RWPE2 (cell line): ENCODE results near the gene ERO1A.

ENCODE experiments used
- ATAC-seq: fragments of 200-7000 bp; cut with Tn5 transposase; 3 replicates; pipeline ENCODE4 v1.9.1; 2021; ENCODE audit warnings: low read depth
- DNase-seq: peaks from one replicate; pipeline ENCODE4 v3.0.0-alpha.2; 2020; ENCODE audit warnings: low spot score
- H3K27ac ChIP-seq: fragments of 450-650 bp; 2 replicates; pipeline ENCODE4 v1.5.1; 2017; ENCODE audit warnings: mild to moderate bottlenecking; ENCODE audit not compliant: poor library complexity, severe bottlenecking
- H3K27me3 ChIP-seq: fragments of 250-450 bp; sonication (Bioruptor Pico); 2 replicates; pipeline ENCODE4 v1.5.1; 2021; ENCODE audit warnings: mild to moderate bottlenecking, moderate library complexity; ENCODE audit not compliant: insufficient read depth, poor library complexity, severe bottlenecking
- H3K36me3 ChIP-seq: fragments of 250-450 bp; sonication (Bioruptor Pico); 2 replicates; pipeline ENCODE4 v1.5.1; 2020; ENCODE audit warnings: low read depth, mild to moderate bottlenecking, moderate library complexity
- H3K4me1 ChIP-seq: fragments of 250-450 bp; sonication (Bioruptor Pico); 2 replicates; pipeline ENCODE4 v1.5.1; 2021; ENCODE audit warnings: mild to moderate bottlenecking, moderate library complexity; ENCODE audit not compliant: insufficient read depth, poor library complexity, severe bottlenecking
- H3K4me3 ChIP-seq: fragments of 250-450 bp; sonication (Bioruptor Pico); 2 replicates; pipeline ENCODE4 v1.5.1; 2021; ENCODE audit warnings: mild to moderate bottlenecking, moderate library complexity; ENCODE audit not compliant: severe bottlenecking
- H3K9me3 ChIP-seq: fragments of 250-450 bp; sonication (Bioruptor Pico); 2 replicates; pipeline ENCODE4 v1.5.1; 2021; ENCODE audit warnings: mild to moderate bottlenecking, moderate library complexity; ENCODE audit not compliant: severe bottlenecking
- TF ChIP-seq, protein P1 (sequence below): fragments of 450-650 bp; IDR thresholded peaks from one replicate; pipeline ENCODE4 v1.5.1; 2017; ENCODE audit warnings: mild to moderate bottlenecking, moderate library complexity; ENCODE audit not compliant: poor library complexity, severe bottlenecking

ERO1A gene, protein sequence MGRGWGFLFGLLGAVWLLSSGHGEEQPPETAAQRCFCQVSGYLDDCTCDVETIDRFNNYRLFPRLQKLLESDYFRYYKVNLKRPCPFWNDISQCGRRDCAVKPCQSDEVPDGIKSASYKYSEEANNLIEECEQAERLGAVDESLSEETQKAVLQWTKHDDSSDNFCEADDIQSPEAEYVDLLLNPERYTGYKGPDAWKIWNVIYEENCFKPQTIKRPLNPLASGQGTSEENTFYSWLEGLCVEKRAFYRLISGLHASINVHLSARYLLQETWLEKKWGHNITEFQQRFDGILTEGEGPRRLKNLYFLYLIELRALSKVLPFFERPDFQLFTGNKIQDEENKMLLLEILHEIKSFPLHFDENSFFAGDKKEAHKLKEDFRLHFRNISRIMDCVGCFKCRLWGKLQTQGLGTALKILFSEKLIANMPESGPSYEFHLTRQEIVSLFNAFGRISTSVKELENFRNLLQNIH

DNA sequence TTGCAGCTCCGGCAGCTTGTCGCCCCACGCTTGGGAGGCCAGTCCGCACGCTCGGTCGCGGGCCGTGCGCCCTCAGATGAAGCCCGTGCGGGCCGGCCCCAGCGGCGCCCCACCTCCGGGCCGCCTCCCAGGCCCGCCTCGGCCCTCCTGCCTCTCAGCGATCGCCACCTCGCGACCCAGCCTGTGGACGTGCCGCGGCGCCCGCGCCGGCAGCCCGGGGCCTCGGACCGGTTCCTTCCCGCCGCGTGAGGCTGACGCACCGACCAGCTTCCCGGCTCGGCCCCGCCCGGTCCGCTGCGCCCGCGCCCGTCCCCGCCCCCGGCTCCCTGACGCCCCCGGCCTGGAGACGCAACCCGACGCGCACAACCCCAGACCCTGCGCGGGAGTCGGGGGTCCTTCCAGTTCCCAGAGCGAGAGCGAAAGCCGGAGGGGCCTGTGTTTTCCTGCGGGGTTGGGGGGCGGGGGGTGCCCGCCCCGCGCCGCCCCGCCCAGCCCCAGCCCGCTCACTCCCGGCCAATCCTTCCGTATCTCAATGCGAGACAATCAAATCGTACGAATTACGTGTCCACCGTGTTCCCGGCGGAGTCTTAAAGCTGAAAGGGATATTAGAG, at the start of gene ERO1A:
Gene ERO1A (minus strand): TSS at position 78 of the 611 bp plus-strand sequence. CDS start 77 bp downstream, at position 1.
- peak within 1 kb of the TSS; percentile 88 for H3K27ac ChIP-seq
- TF ChIP-seq, protein P1, sequence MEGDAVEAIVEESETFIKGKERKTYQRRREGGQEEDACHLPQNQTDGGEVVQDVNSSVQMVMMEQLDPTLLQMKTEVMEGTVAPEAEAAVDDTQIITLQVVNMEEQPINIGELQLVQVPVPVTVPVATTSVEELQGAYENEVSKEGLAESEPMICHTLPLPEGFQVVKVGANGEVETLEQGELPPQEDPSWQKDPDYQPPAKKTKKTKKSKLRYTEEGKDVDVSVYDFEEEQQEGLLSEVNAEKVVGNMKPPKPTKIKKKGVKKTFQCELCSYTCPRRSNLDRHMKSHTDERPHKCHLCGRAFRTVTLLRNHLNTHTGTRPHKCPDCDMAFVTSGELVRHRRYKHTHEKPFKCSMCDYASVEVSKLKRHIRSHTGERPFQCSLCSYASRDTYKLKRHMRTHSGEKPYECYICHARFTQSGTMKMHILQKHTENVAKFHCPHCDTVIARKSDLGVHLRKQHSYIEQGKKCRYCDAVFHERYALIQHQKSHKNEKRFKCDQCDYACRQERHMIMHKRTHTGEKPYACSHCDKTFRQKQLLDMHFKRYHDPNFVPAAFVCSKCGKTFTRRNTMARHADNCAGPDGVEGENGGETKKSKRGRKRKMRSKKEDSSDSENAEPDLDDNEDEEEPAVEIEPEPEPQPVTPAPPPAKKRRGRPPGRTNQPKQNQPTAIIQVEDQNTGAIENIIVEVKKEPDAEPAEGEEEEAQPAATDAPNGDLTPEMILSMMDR = peak; percentile 20

DNA sequence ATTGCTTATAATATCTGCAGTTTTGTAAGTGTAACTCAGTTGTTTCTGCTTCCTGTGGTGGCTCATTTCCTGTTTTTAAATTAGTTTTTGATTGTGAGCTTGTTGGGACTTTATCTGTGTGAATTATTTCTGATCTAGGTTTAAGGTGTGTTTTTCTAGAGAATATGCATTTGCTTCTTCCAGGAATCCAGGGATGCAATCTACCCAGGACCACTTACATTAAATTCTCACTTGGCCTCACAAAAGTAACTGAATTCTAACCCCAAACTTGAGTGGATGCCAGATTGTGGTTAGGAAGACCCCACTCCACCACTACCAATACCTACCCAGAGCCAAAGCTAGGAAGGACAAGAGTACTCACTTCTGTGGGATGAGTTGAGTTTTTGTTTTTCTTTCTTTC, 46.5 kb upstream of the ERO1A start:
- DNase-seq = no peak
- no peak for ATAC-seq
- Histone ChIP-seq H3K4me1 (peaks cover 13% of the 10 kb centered on the region), H3K36me3 (peaks cover 35% of the 10 kb centered on the region), H3K9me3 (no peaks in the 10 kb centered on the region), H3K27ac (peak overlapping the region; percentile 23), H3K27me3 (no peaks in the 10 kb centered on the region), H3K4me3 (no peak overlapping the region)
- TF ChIP-seq, protein P1 = no peak

More for the DNA sequence above, at the start of gene ERO1A:
- Histone ChIP-seq H3K4me3 (peak within 1 kb of the TSS; percentile 85), H3K36me3 (peaks cover 20% of the 10 kb centered on the region), H3K27me3 (no peaks in the 10 kb centered on the region), H3K4me1 (peaks cover 46% of the 10 kb centered on the region), H3K9me3 (no peaks in the 10 kb centered on the region)
- ATAC-seq (peak; percentile 78), DNase-seq (peak; percentile 89)

DNA sequence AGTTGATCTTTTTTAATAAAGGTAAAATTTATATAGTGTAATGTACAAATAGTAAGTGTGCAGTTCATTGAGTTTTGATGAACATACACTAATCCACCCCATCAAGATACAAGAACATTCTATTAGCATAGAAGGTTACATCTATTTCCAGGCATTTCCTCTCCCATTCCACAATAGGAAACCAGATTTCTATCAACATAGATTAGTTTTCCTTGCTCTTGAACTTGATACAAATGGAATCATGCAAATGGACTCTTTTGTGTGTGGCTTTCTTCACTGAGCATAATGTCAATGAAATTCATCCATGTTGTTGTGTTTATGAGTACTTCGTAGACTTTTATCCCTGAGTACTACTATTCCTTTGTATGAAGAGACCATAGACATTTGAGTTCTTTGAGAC, 45.4 kb upstream of the ERO1A start:
- H3K9me3 ChIP-seq = no peaks in the 10 kb centered on the region
- peaks cover 23% of the 10 kb centered on the region for H3K36me3 ChIP-seq
- H3K27me3 ChIP-seq = no peaks in the 10 kb centered on the region
- ATAC-seq = no peak
- no peak overlapping the region for H3K27ac ChIP-seq
- no peak overlapping the region for H3K4me3 ChIP-seq
- TF ChIP-seq, protein P1 = no peak
- DNase-seq = no peak
- peaks cover 13% of the 10 kb centered on the region for H3K4me1 ChIP-seq

DNA sequence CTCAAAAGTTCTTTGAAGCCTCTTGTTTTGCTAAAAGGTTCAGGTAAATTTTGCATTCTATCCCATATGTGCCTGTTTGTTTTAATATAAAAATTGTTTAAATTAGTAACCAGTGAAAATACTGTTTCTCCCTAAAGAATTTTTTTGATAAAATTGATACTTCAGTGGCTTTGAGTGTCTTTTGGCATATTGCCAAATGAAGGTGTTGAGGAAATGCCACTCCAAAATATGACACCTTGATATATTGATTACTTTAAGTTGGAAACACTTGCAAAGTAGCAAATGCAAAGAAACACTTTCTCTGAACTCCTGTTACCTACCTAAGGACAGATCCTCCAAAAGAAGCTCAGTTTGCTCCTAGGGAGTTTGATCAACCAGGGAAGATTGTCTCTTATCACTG, 43.1 kb upstream of the ERO1A start:
- TF ChIP-seq, protein P1 = no peak
- Histone ChIP-seq H3K27ac (no peak overlapping the region), H3K4me3 (no peak overlapping the region), H3K4me1 (peaks cover 8% of the 10 kb centered on the region), H3K9me3 (no peaks in the 10 kb centered on the region), H3K36me3 (peaks cover 22% of the 10 kb centered on the region), H3K27me3 (no peaks in the 10 kb centered on the region)
- ATAC-seq (no peak), DNase-seq (no peak)
